ENCODE measurements around the gene TMEM231. TPM values are rescaled to one million over a fixed set of nuclear protein-coding genes. Genes with fewer than 3 reads are reported as not detected.

Gene TMEM231
- total RNA-seq, 1 experiment from 2014 or later, result 6.6 TPM

DNA sequence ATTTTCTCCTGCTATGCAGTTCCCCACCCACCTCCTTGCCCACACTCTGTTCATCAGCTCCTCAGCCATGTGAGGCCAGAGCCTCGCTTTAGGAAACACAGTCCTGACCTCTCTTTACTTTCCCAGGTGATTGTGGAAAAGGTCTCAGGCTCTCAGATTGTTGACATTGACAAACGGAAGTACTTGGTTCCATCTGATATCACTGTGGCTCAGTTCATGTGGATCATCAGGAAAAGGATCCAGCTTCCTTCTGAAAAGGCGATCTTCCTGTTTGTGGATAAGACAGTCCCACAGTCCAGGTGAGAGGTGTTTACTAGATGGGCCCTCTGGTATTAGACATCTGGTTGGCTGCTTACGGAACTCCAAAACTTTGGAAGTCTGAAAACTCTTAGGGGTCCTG lies 11.9 kb upstream of the TMEM231 start:
- DNase-seq, result no peak
- ChIA-PET CTCF (interaction anchor here (1.1 kb wide), 1 partner anchor 51 kb away, joined by 5 read pairs; no protein-coding TSS in a partner anchor), POLR2A (no interaction called here)
- H3K36me3 Mint-ChIP-seq (ENCODE audit: insufficient read depth, unreplicated experiment), result peaks cover 35% of the 10 kb centered on the region
- H3K27me3 ChIP-seq (replicated peaks; ENCODE audit: control insufficient read depth, insufficient read depth, low read length), result no peaks in the 10 kb centered on the region
- H3K4me1 ChIP-seq, result 0 out of 2 replicates have a peak, but pooled peaks cover 10% of the 10 kb centered on the region
- intact Hi-C loops (cut with micrococcal nuclease; ENCODE audit: unreplicated experiment), result loop anchor here (5.0 kb wide), 1 partner anchor 194 kb away; no protein-coding TSS in a partner anchor
- TF ChIP-seq CTCF (IDR thresholded peaks at IDR 0.05; ENCODE audit: insufficient read depth in 1 of 2, low read depth in 1 of 2, low read length in 1 of 2, severe bottlenecking in 1 of 2, unreplicated experiment in 1 of 2), result no peak
- no peaks in the 10 kb centered on the region for H3K4me1 Mint-ChIP-seq (ENCODE audit: low read depth, unreplicated experiment)
- H3K27ac Mint-ChIP-seq (ENCODE audit: unreplicated experiment), result no peak overlapping the region
- H3K36me3 ChIP-seq (ENCODE audit: control insufficient read depth, insufficient read depth, low read length), result peaks cover 12% of the 10 kb centered on the region
- BruUV-seq (replicated peaks), result no TSS peak
- peaks cover 4% of the 10 kb centered on the region for H3K27me3 Mint-ChIP-seq (ENCODE audit: insufficient read depth, unreplicated experiment)
- no peak overlapping the region for H3K4me3 ChIP-seq (ENCODE audit: low read depth, low read length)
- no peaks in the 10 kb centered on the region for H3K9me3 Mint-ChIP-seq (ENCODE audit: unreplicated experiment)
- peak overlapping the region; percentile 85 for H3K4me3 Mint-ChIP-seq (ENCODE audit: unreplicated experiment)
- H3K9me3 ChIP-seq, result no peaks in the 10 kb centered on the region

DNA sequence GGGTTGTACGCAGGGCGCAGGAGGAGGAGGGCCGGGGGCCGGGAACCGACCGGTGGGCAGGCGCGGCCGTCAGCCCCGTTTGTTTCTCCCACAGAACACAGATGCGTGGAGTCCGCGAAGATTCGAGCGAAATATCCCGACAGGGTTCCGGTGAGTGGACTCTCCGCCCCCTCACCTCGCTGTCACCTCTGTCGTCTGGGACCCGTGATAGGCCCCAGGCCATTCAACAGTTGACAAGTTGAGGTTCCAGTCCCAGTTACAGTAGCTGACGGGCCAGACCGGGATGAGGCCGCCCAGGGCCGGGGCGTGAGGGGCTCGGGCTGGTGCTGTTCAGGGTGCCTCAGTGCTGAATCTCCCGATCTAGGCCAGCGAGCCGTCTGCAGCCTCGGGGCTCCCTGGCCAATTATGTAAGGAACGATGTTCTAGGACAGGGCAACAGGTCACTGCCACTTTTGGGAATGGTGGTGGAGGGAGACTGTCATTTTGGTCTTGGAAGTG lies 10.8 kb upstream of the TMEM231 start:
- POLR2A ChIA-PET, result interaction anchor here (0.9 to 2.5 kb wide), 3 partner anchors 10 to 81 kb away, joined by 3 to 9 read pairs (median 3); partner anchors contain the start of genes KARS1 and TERF2IP
- no peak for DNase-seq
- intact Hi-C loops (cut with micrococcal nuclease; ENCODE audit: unreplicated experiment), result loop anchor here (1.0 to 5.0 kb wide), 3 partner anchors 11 to 195 kb away; partner anchors contain the start of genes ADAT1 and TMEM231

More for the DNA sequence above, 10.8 kb upstream of the TMEM231 start:
- CTCF ChIA-PET, result interaction anchor here (1.1 to 2.5 kb wide), 2 partner anchors 50 kb away, joined by 5 to 20 read pairs; no protein-coding TSS in a partner anchor
- BruUV-seq (replicated peaks), result no TSS peak
- Histone ChIP-seq H3K36me3 (ENCODE audit: control insufficient read depth, insufficient read depth, low read length) (peaks cover 7% of the 10 kb centered on the region), H3K4me1 (0 out of 2 replicates have a peak, but pooled peaks cover 10% of the 10 kb centered on the region), H3K27me3 (replicated peaks; ENCODE audit: control insufficient read depth, insufficient read depth, low read length) (no peaks in the 10 kb centered on the region), H3K9me3 (no peaks in the 10 kb centered on the region), H3K4me3 (ENCODE audit: low read depth, low read length) (peak overlapping the region; percentile 44)
- peak overlapping the region; percentile 85 for H3K4me3 Mint-ChIP-seq (ENCODE audit: unreplicated experiment)
- H3K27me3 Mint-ChIP-seq (ENCODE audit: insufficient read depth, unreplicated experiment), result peaks cover 10% of the 10 kb centered on the region
- H3K27ac Mint-ChIP-seq (ENCODE audit: unreplicated experiment), result no peak overlapping the region
- peaks cover 24% of the 10 kb centered on the region for H3K36me3 Mint-ChIP-seq (ENCODE audit: insufficient read depth, unreplicated experiment)
- no peaks in the 10 kb centered on the region for H3K9me3 Mint-ChIP-seq (ENCODE audit: unreplicated experiment)
- TF ChIP-seq CTCF (IDR thresholded peaks at IDR 0.05; ENCODE audit: insufficient read depth in 1 of 2, low read depth in 1 of 2, low read length in 1 of 2, severe bottlenecking in 1 of 2, unreplicated experiment in 1 of 2), result no peak
- H3K4me1 Mint-ChIP-seq (ENCODE audit: low read depth, unreplicated experiment), result no peaks in the 10 kb centered on the region
